Right cardiac atrium (tissue), 5 donors: Measurements from ENCODE around the gene NPIPB5. TPM values are rescaled to one million over a fixed set of nuclear protein-coding genes. Genes with fewer than 3 reads are reported as not detected.
"Not testable (repeated sequence)": the region's sequence is repeated elsewhere in the genome, so short reads cannot be mapped to it uniquely, and the experiment has no call there.

Source experiments
- ATAC-seq, 2 donors: fragments of 200-7000 bp; cut with Tn5 transposase; one replicate each; pipeline versions ENCODE4 v1.8.0 to v1.9.1; 2020; ENCODE audit warnings: moderate library complexity in 2 of 2, mild to moderate bottlenecking in 1 of 2
- DNase-seq, 3 donors: peaks; one replicate each; pipeline ENCODE4 v3.0.0-alpha.2; 2020
- H3K27ac ChIP-seq: one replicate; pipeline ENCODE4 v1.5.1; 2013; ENCODE audit warnings: mild to moderate bottlenecking, low read length, control low read depth, moderate library complexity
- H3K27me3 ChIP-seq: one replicate; pipeline ENCODE4 v1.6.1; 2013; ENCODE audit not compliant: control insufficient read depth, insufficient read depth
- H3K4me1 ChIP-seq: one replicate; pipeline ENCODE4 v1.6.1; 2013; ENCODE audit warnings: low read length; ENCODE audit not compliant: control insufficient read depth, insufficient read depth
- H3K4me3 ChIP-seq: one replicate; pipeline ENCODE4 v1.5.1; 2013; ENCODE audit warnings: low read length, control low read depth
- H3K9me3 ChIP-seq: one replicate; pipeline ENCODE4 v1.6.1; 2013; ENCODE audit warnings: low read length; ENCODE audit not compliant: control insufficient read depth
- WGBS: extraction: QIAGEN DNeasy Blood & Tissue Kit; methylation state at CpG from one replicate; pipeline ENCODE4 v1.1.7; 2013; 5-methylcytosine and 5-hydroxymethylcytosine counted together
- intact Hi-C, 4 donors: fragments of 100-400 bp; cut with DNase I; formaldehyde crosslinking; loops; one replicate each; pipeline versions ENCODE4 v1.11.0 to v1.14.0; 2022 to 2023
- long read RNA-seq, 4 donors: library from polyadenylated mRNA; unstranded; transcript quantifications; one replicate each; pipeline ENCODE4 v2.0.0, GENCODE V29; 2020 to 2021
- polyA plus RNA-seq: library from polyadenylated mRNA; stranded (reverse); fragments of 200-250 nt; gene quantifications from one replicate; pipeline ENCODE4 v1.2.3, GENCODE V29; 2013
- total RNA-seq, 4 donors: library from RNA; stranded (reverse); fragmentation: NEBNext Ultra II Directional; extraction: Animal tissue kit (Norgen Biotek cat#: 25700); gene quantifications; one replicate each; pipeline ENCODE4 v1.2.1, GENCODE V29; 2021
- donor health status: healthy with polysubstance abuse.
- donor health status: DM: no; HTN: yes; CAD: no.
- donor health status: DM: no; HTN: no; CAD: no.
- donor health status: DM: no; HTN: yes; CAD: no; lungs with severe emphysema.
- donor health status: DM: yes; HTN: yes; CAD: no.

Gene NPIPB5
- total RNA-seq = 10 to 100 TPM; 43.8 to 99.1 (median 65.0) TPM
- polyA plus RNA-seq = 52.8 TPM
- long read RNA-seq, donor 1, partial matches to known transcripts = 0 of 4 reads
- long read RNA-seq, donor 1, other reads (novel, unspliced or antisense) = 4 of 4 reads
- long read RNA-seq, donor 2, partial matches to known transcripts = 0 of 1 reads
- long read RNA-seq, donor 2, other reads (novel, unspliced or antisense) = 1 of 1 reads
- long read RNA-seq, donor 3, partial matches to known transcripts = 0 of 2 reads
- long read RNA-seq, donor 3, other reads (novel, unspliced or antisense) = 2 of 2 reads
- long read RNA-seq, donor 4 = 0 reads

- DNase-seq, ATAC-seq, H3K9me3 ChIP-seq, H3K4me3 ChIP-seq, intact Hi-C loops, H3K27me3 ChIP-seq, H3K4me1 ChIP-seq, H3K27ac ChIP-seq: not testable (repeated sequence)
- no CpG with 5 or more reads among the region's 4 CpGs for WGBS
These were observed at the start of gene NPIPB5 for GRCh38 chr16:22510591-22510990. Gene NPIPB5 (plus strand): TSS chr16:22510891. CDS start chr16:22513802, 2,911 bp downstream.

- H3K27me3 ChIP-seq, ATAC-seq, H3K4me1 ChIP-seq, H3K27ac ChIP-seq, intact Hi-C loops, H3K9me3 ChIP-seq, DNase-seq, H3K4me3 ChIP-seq: not testable (repeated sequence)
- 85% methylated on average over 4 of the region's 6 CpGs for WGBS
These were observed 41.8 kb upstream of the NPIPB5 start for GRCh38 chr16:22468846-22469245.

- H3K4me3 ChIP-seq, H3K27me3 ChIP-seq, H3K9me3 ChIP-seq, intact Hi-C loops, ATAC-seq, DNase-seq, H3K4me1 ChIP-seq, H3K27ac ChIP-seq: not testable (repeated sequence)
- WGBS = 75% methylated on average over 4 of the region's 4 CpGs
These were observed 27.3 kb downstream of the NPIPB5 start for GRCh38 chr16:22537996-22538395.

GRCh38 chr16:22544809-22545208 is 34.1 kb downstream of the NPIPB5 start:
- ATAC-seq, H3K9me3 ChIP-seq, H3K4me1 ChIP-seq, intact Hi-C loops, H3K27ac ChIP-seq, H3K27me3 ChIP-seq, DNase-seq, H3K4me3 ChIP-seq: not testable (repeated sequence)
- 65% methylated on average over 1 of the region's 2 CpGs for WGBS

- H3K9me3 ChIP-seq, H3K4me1 ChIP-seq, H3K4me3 ChIP-seq, H3K27ac ChIP-seq, H3K27me3 ChIP-seq, intact Hi-C loops, DNase-seq, ATAC-seq: not testable (repeated sequence)
- WGBS = 82% methylated on average over 2 of the region's 2 CpGs
These were observed 35.9 kb downstream of the NPIPB5 start for GRCh38 chr16:22546630-22547029.

GRCh38 chr16:22547170-22547765 is 36.6 kb downstream of the NPIPB5 start:
- H3K27ac ChIP-seq, H3K4me1 ChIP-seq, H3K4me3 ChIP-seq, H3K9me3 ChIP-seq, DNase-seq, intact Hi-C loops, ATAC-seq, H3K27me3 ChIP-seq: not testable (repeated sequence)
- 93% methylated on average over 2 of the region's 2 CpGs for WGBS

GRCh38 chr16:22549853-22550252 is 39.2 kb downstream of the NPIPB5 start:
- intact Hi-C loops = not testable (repeated sequence)

GRCh38 chr16:22551143-22551542 is 40.5 kb downstream of the NPIPB5 start:
- H3K4me3 ChIP-seq, intact Hi-C loops, H3K4me1 ChIP-seq, H3K27me3 ChIP-seq, ATAC-seq, H3K9me3 ChIP-seq, H3K27ac ChIP-seq: not testable (repeated sequence)
- peak in 1 of 3 donors; percentile 6 for DNase-seq
- 72% methylated on average over 7 of the region's 10 CpGs for WGBS

More at GRCh38 chr16:22549853-22550252, 39.2 kb downstream of the NPIPB5 start:
- H3K27me3 ChIP-seq, ATAC-seq, H3K4me1 ChIP-seq, H3K4me3 ChIP-seq, H3K9me3 ChIP-seq, H3K27ac ChIP-seq: not testable (repeated sequence)
- WGBS = 94% methylated on average over 5 of the region's 6 CpGs
- peak in 1 of 3 donors; percentile 3 for DNase-seq

- 93% methylated on average over 5 of the region's 5 CpGs for WGBS
- H3K4me1 ChIP-seq, ATAC-seq: not testable (repeated sequence)
These were observed 41.0 kb downstream of the NPIPB5 start for GRCh38 chr16:22551651-22552050.

GRCh38 chr16:22556759-22557158 is 46.1 kb downstream of the NPIPB5 start:
- H3K4me1 ChIP-seq, intact Hi-C loops, DNase-seq, H3K4me3 ChIP-seq, H3K27ac ChIP-seq, H3K27me3 ChIP-seq, H3K9me3 ChIP-seq, ATAC-seq: not testable (repeated sequence)
- no CpG with 5 or more reads among the region's 7 CpGs for WGBS

More at GRCh38 chr16:22551651-22552050, 41.0 kb downstream of the NPIPB5 start:
- H3K27ac ChIP-seq, intact Hi-C loops, DNase-seq, H3K4me3 ChIP-seq, H3K27me3 ChIP-seq, H3K9me3 ChIP-seq: not testable (repeated sequence)
